GM12892 (cell line): ENCODE data around the gene ADGRL2.

ENCODE experiments used
- POLR2A ChIP-seq: IDR thresholded peaks from 2 replicates; pipeline ENCODE4 v1.6.1; 2011; ENCODE audit warnings: low read depth, low read length, control low read depth
- POLR2AphosphoS5 ChIP-seq: IDR thresholded peaks from 2 replicates; pipeline ENCODE4 v1.6.1; 2011; ENCODE audit warnings: low read depth, low read length, control low read depth
- TAF1 ChIP-seq: IDR thresholded peaks from 2 replicates; pipeline ENCODE4 v1.6.1; 2011; ENCODE audit warnings: low read depth, mild to moderate bottlenecking, control low read depth, low read length, borderline replicate concordance

DNA sequence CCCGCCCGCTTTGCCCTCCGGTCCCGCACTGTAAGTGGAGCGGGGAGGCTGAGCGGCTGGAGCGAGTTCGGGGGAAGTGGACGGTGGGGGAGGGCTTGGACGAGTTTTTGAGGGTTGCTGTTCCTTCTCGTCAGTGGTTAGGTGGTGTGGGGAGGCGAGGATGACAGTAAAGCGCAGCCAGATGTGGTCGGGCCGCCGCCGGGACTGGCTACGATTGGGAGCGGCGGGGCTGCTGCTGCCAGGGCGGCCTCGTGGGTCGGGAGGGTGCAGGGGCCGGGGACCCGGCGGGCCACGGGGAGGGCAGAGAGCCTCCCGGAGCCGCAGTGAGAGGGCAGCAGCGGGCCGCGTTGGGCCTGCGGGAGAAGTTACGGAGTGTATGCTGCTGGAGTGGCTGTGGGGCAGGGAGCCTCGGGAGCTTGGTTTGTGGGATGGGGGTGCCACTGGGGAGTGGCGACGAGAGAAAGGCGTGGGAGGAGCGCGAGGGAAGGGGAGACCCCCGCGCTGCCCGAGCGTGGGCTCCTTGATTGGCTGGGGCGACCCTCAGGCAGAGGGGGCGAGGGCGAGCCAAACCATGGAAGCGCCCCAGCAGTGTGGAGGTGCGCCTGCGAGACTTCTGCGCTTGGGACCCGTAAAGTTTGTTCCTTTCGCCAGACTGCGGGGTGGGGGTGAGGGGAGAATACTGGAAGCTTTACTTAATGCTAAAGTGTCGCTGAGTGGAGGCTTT, 2.1 kb downstream of the ADGRL2 start:
- TF ChIP-seq POLR2A = no peak
- no peak for TF ChIP-seq TAF1
- no peak for TF ChIP-seq POLR2AphosphoS5
